Left ventricle myocardium inferior (tissue), 1 donor: ENCODE measurements around the gene PALM3. TPM values are rescaled to one million over a fixed set of nuclear protein-coding genes. Genes with fewer than 3 reads are reported as not detected.

Experiments
- DNase-seq: peaks from one replicate; pipeline ENCODE4 v3.0.0-alpha.2; 2020
- H3K27ac ChIP-seq: fragments of 200-600 bp; replicated peaks from 2 replicates; pipeline ENCODE4 v1.8.0; 2021
- H3K27me3 ChIP-seq: fragments of 200-600 bp; 2 replicates; pipeline ENCODE4 v1.8.0; 2021; ENCODE audit warnings: low read depth
- H3K36me3 ChIP-seq: fragments of 200-600 bp; 2 replicates; pipeline ENCODE4 v1.8.0; 2021
- H3K4me1 ChIP-seq: fragments of 200-600 bp; 2 replicates; pipeline ENCODE4 v1.8.0; 2021
- H3K4me3 ChIP-seq: fragments of 200-600 bp; 2 replicates; pipeline ENCODE4 v1.8.0; 2021; ENCODE audit warnings: mild to moderate bottlenecking, moderate library complexity
- H3K9me3 ChIP-seq: fragments of 200-600 bp; replicated peaks from 2 replicates; pipeline ENCODE4 v1.8.0; 2021
- CTCF ChIP-seq: fragments of 200-600 bp; IDR thresholded peaks from 2 replicates; pipeline ENCODE4 v1.8.0; 2021; ENCODE audit warnings: antibody characterized with exemption, mild to moderate bottlenecking, borderline replicate concordance
- intact Hi-C: fragments of 100-400 bp; cut with micrococcal nuclease; formaldehyde crosslinking; loops from one replicate; pipeline ENCODE4 v1.11.0; 2022
- total RNA-seq: library from RNA; stranded (reverse); fragmentation: NEBNext Ultra II Directional; extraction: Animal tissue kit (Norgen Biotek cat#: 25700); gene quantifications from one replicate; pipeline ENCODE4 v1.2.1, GENCODE V29; 2021
- donor health status: DM: no; HTN: yes; CAD: no; lungs with severe emphysema.

The PALM3 gene
- total RNA-seq, 1 donor from 2014 or later: 0.38 TPM

GRCh38 chr19:14101003-14101545 lies 39.2 kb upstream of the PALM3 start:
- Histone ChIP-seq H3K27ac (peak overlapping the region; percentile 60), H3K36me3 (peaks cover 100% of the 10 kb centered on the region), H3K27me3 (no peaks in the 10 kb centered on the region), H3K4me3 (no peak overlapping the region), H3K9me3 (no peaks in the 10 kb centered on the region), H3K4me1 (peaks cover 24% of the 10 kb centered on the region)
- TF ChIP-seq CTCF: no peak
- intact Hi-C loops: no loop called here
- DNase-seq: no peak

- DNase-seq: no peak
- Histone ChIP-seq H3K27me3 (no peaks in the 10 kb centered on the region), H3K4me1 (peaks cover 12% of the 10 kb centered on the region), H3K9me3 (peaks cover 12% of the 10 kb centered on the region), H3K27ac (no peak overlapping the region), H3K4me3 (no peak overlapping the region), H3K36me3 (peaks cover 79% of the 10 kb centered on the region)
- TF ChIP-seq CTCF: peak; percentile 46
- intact Hi-C loops: no loop called here
Observed at GRCh38 chr19:14097532-14098151, 35.8 kb upstream of the PALM3 start.

GRCh38 chr19:14096272-14096992 lies 34.6 kb upstream of the PALM3 start:
- peaks cover 67% of the 10 kb centered on the region for H3K36me3 ChIP-seq

GRCh38 chr19:14094854-14095253 lies 33.0 kb upstream of the PALM3 start:
- peaks cover 11% of the 10 kb centered on the region for H3K4me1 ChIP-seq
- H3K27me3 ChIP-seq: no peaks in the 10 kb centered on the region
- intact Hi-C loops: no loop called here
- no peak for DNase-seq
- peaks cover 51% of the 10 kb centered on the region for H3K36me3 ChIP-seq
- H3K4me3 ChIP-seq: no peak overlapping the region
- H3K9me3 ChIP-seq: peaks cover 12% of the 10 kb centered on the region
- no peak for TF ChIP-seq CTCF
- H3K27ac ChIP-seq: no peak overlapping the region

More at GRCh38 chr19:14096272-14096992, 34.6 kb upstream of the PALM3 start:
- intact Hi-C loops: no loop called here
- no peak for DNase-seq
- Histone ChIP-seq H3K27ac (no peak overlapping the region), H3K9me3 (peaks cover 12% of the 10 kb centered on the region), H3K4me3 (no peak overlapping the region), H3K4me1 (peaks cover 7% of the 10 kb centered on the region), H3K27me3 (no peaks in the 10 kb centered on the region)
- TF ChIP-seq CTCF: no peak

- no peak for DNase-seq
- H3K36me3 ChIP-seq: peaks cover 43% of the 10 kb centered on the region
- no peak for TF ChIP-seq CTCF
- H3K27ac ChIP-seq: no peak overlapping the region
- intact Hi-C loops: no loop called here
- no peaks in the 10 kb centered on the region for H3K27me3 ChIP-seq
- H3K9me3 ChIP-seq: peaks cover 12% of the 10 kb centered on the region
- no peak overlapping the region for H3K4me3 ChIP-seq
- peaks cover 24% of the 10 kb centered on the region for H3K4me1 ChIP-seq
Observed at GRCh38 chr19:14093117-14093823, 31.4 kb upstream of the PALM3 start.
